Measurements from ENCODE around the gene SNRNP48.
A peak's percentile ranks its signal among the peaks of the same experiment; 100 is the strongest.

SNRNP48 gene, protein sequence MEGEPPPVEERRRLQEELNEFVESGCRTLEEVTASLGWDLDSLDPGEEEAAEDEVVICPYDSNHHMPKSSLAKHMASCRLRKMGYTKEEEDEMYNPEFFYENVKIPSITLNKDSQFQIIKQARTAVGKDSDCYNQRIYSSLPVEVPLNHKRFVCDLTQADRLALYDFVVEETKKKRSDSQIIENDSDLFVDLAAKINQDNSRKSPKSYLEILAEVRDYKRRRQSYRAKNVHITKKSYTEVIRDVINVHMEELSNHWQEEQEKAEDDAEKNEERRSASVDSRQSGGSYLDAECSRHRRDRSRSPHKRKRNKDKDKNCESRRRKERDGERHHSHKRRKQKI

DNA sequence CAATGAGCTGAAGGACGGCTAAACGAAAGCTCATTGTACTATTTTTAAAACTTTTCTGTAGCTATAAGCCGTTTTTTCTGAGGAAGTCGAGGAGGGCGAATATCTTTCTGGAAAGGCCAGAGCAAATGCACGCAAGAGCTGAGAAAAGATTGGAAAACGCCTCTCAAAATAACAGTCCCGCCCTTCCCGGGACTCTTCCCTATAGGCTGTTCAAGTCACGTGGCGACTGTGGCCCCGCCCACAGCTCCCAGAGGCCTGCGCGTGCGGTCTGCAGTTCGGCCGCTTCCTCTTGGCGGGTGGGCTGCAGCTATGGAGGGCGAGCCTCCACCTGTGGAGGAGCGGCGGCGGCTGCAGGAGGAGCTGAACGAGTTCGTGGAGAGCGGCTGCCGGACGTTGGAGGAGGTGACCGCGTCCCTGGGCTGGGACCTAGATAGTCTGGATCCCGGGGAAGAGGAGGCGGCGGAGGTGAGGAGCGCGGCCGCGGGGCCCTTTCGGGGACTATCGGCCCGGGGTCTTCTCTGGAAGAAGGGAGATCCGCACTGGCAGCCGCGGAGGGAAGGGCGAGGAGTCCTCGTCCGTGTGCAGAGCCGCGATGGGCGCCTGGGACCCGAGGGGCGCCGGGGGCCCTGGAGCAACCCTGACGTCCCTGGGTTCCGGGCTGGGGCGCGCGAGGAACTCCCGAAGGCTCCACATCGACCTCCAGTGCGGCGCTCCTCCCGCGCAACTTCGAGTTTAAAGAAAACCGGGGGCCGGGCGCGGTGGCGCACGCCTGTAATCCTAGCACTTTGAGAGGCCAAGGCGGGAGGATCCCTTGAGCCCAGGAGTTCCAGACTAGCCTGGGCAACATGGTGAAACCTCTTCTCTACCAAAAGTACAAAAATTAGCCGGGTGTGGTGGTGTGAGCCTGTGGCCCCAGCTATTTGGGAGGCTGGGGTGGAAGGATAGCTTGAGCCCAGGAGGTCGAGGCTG lies at the start of gene SNRNP48:
Gene SNRNP48, plus strand, starts transcription at position 250 of the 969 bp plus-strand sequence. Its CDS starts 60 bp downstream, at position 310.
- Histone ChIP-seq H3K4me3 (ENCODE audit: low read length) (peak within 1 kb of the TSS; percentile 99), H3K27ac (ENCODE audit: low read length) (no peak within 1 kb of the TSS; the same call in 1 of the 2 replicates), H3K79me2 (ENCODE audit: low read length) (peaks cover 30% of the 10 kb centered on the region), H3K9ac (ENCODE audit: low read length) (peak within 1 kb of the TSS; percentile 93), H3K9me3 (ENCODE audit: insufficient read depth, low read length) (no peaks in the 10 kb centered on the region), H4K20me1 (ENCODE audit: insufficient read depth, low read length) (no peaks in the 10 kb centered on the region; the same call in 1 of the 2 replicates), H2AFZ (ENCODE audit: low read depth, low read length) (peak within 1 kb of the TSS; percentile 99), H3K36me3 (replicated peaks; ENCODE audit: low read depth, low read length) (peaks cover 4% of the 10 kb centered on the region), H3K4me2 (ENCODE audit: low read length) (peak within 1 kb of the TSS; percentile 86), H3K27me3 (ENCODE audit: low read depth, low read length) (no peaks in the 10 kb centered on the region), H3K4me1 (ENCODE audit: low read length) (peaks cover 8% of the 10 kb centered on the region)
- no peak for TF ChIP-seq EZH2phosphoT487 (IDR thresholded peaks at IDR 0.05; ENCODE audit: low read depth)
- TF ChIP-seq, protein P1, sequence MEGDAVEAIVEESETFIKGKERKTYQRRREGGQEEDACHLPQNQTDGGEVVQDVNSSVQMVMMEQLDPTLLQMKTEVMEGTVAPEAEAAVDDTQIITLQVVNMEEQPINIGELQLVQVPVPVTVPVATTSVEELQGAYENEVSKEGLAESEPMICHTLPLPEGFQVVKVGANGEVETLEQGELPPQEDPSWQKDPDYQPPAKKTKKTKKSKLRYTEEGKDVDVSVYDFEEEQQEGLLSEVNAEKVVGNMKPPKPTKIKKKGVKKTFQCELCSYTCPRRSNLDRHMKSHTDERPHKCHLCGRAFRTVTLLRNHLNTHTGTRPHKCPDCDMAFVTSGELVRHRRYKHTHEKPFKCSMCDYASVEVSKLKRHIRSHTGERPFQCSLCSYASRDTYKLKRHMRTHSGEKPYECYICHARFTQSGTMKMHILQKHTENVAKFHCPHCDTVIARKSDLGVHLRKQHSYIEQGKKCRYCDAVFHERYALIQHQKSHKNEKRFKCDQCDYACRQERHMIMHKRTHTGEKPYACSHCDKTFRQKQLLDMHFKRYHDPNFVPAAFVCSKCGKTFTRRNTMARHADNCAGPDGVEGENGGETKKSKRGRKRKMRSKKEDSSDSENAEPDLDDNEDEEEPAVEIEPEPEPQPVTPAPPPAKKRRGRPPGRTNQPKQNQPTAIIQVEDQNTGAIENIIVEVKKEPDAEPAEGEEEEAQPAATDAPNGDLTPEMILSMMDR (IDR thresholded peaks at IDR 0.05; ENCODE audit: low read depth, low read length): no peak

DNA sequence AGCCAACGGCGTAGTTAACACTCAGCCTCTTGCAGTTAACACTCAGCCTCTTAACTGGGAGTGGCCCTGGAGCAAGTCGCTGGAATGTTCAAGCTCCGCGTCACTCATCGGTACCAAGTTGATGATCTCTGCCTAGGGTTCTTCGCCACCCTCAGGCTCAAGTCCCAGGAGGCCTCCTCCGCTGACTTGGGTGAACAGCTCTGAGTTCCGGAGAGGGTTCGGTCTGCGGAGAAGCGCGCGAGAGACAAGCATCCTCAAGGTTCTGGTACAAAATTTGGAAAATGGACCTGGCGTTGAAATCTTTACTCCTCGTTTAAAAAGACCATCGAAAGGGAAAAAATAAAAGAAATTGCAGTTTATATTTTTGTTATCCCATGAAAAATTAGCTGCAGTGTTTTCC lies 49.4 kb upstream of the SNRNP48 start:
- H3K79me2 ChIP-seq (ENCODE audit: low read length): no peaks in the 10 kb centered on the region
- no peak overlapping the region for H3K27ac ChIP-seq (ENCODE audit: low read length)
- TF ChIP-seq, protein P1 (IDR thresholded peaks at IDR 0.05; ENCODE audit: low read depth, low read length): no peak
- no peak for TF ChIP-seq EZH2phosphoT487 (IDR thresholded peaks at IDR 0.05; ENCODE audit: low read depth)
- H3K4me3 ChIP-seq (ENCODE audit: low read length): no peak overlapping the region
- no peaks in the 10 kb centered on the region for H3K9me3 ChIP-seq (ENCODE audit: insufficient read depth, low read length)
- 0 out of 2 replicates have a peak, but pooled peaks cover 12% of the 10 kb centered on the region for H3K27me3 ChIP-seq (ENCODE audit: low read depth, low read length)
- H2AFZ ChIP-seq (ENCODE audit: low read depth, low read length): no peak overlapping the region
- H3K4me2 ChIP-seq (ENCODE audit: low read length): no peak overlapping the region
- H3K4me1 ChIP-seq (ENCODE audit: low read length): no peaks in the 10 kb centered on the region
- no peaks in the 10 kb centered on the region for H4K20me1 ChIP-seq (ENCODE audit: insufficient read depth, low read length)
- H3K36me3 ChIP-seq (replicated peaks; ENCODE audit: low read depth, low read length): no peaks in the 10 kb centered on the region
- no peak overlapping the region for H3K9ac ChIP-seq (ENCODE audit: low read length)

DNA sequence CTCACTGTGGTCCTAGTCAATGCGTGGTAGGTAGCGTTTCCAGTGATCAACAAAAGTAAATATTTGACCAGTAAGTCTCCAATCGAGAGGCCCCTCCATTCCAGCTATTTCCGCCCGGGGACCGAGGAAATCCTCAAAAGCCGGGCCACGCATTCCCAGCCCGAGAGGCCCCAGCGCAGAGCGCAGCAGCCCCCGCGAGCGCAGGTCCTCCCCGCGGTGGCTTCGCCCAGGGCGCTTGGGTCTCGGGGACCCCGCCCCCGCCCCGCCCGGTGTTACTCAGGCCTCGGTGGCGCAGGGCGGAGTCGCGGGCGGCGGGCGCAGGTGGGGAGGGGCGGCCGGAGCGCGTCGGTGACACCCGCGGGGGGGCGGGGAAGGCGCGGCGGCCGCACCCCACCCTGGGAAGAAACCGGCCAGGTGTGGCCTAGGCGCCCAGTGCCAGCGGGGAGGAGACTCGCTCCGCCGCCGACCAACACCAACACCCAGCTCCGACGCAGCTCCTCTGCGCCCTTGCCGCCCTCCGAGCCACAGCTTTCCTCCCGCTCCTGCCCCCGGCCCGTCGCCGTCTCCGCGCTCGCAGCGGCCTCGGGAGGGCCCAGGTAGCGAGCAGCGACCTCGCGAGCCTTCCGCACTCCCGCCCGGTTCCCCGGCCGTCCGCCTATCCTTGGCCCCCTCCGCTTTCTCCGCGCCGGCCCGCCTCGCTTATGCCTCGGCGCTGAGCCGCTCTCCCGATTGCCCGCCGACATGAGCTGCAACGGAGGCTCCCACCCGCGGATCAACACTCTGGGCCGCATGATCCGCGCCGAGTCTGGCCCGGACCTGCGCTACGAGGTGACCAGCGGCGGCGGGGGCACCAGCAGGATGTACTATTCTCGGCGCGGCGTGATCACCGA lies 48.6 kb upstream of the SNRNP48 start, which contains the start of gene DSP:
Gene DSP, plus strand, starts transcription at position 497 of the 890 bp plus-strand sequence. Its CDS starts 245 bp downstream, at position 742.
- 0 out of 2 replicates have a peak, but pooled peaks cover 12% of the 10 kb centered on the region for H3K27me3 ChIP-seq (ENCODE audit: low read depth, low read length)
- H3K79me2 ChIP-seq (ENCODE audit: low read length): no peaks in the 10 kb centered on the region
- H3K9ac ChIP-seq (ENCODE audit: low read length): no peak within 1 kb of the TSS
- peak within 1 kb of the TSS; percentile 28 for H3K4me2 ChIP-seq (ENCODE audit: low read length)
- H3K27ac ChIP-seq (ENCODE audit: low read length): no peak within 1 kb of the TSS
- no peak within 1 kb of the TSS for H2AFZ ChIP-seq (ENCODE audit: low read depth, low read length)
- H3K4me3 ChIP-seq (ENCODE audit: low read length): peak within 1 kb of the TSS; percentile 54; the same call in 1 of the 2 replicates
- H3K9me3 ChIP-seq (ENCODE audit: insufficient read depth, low read length): no peaks in the 10 kb centered on the region
- H3K4me1 ChIP-seq (ENCODE audit: low read length): no peaks in the 10 kb centered on the region
- no peak for TF ChIP-seq EZH2phosphoT487 (IDR thresholded peaks at IDR 0.05; ENCODE audit: low read depth)
- TF ChIP-seq, protein P1 (IDR thresholded peaks at IDR 0.05; ENCODE audit: low read depth, low read length): no peak
- H3K36me3 ChIP-seq (replicated peaks; ENCODE audit: low read depth, low read length): no peaks in the 10 kb centered on the region
- no peaks in the 10 kb centered on the region for H4K20me1 ChIP-seq (ENCODE audit: insufficient read depth, low read length)

All from OCI-LY3 (cell line).